ELF-1 (cell line): ENCODE results near the gene COP1.
A peak's percentile ranks its signal among the peaks of the same experiment; 100 is the strongest.

Experiments used
- DNase-seq: peaks from one replicate; pipeline ENCODE4 v3.0.0-alpha.2; 2016; ENCODE audit warnings: low read depth, low spot score

Gene COP1

DNA sequence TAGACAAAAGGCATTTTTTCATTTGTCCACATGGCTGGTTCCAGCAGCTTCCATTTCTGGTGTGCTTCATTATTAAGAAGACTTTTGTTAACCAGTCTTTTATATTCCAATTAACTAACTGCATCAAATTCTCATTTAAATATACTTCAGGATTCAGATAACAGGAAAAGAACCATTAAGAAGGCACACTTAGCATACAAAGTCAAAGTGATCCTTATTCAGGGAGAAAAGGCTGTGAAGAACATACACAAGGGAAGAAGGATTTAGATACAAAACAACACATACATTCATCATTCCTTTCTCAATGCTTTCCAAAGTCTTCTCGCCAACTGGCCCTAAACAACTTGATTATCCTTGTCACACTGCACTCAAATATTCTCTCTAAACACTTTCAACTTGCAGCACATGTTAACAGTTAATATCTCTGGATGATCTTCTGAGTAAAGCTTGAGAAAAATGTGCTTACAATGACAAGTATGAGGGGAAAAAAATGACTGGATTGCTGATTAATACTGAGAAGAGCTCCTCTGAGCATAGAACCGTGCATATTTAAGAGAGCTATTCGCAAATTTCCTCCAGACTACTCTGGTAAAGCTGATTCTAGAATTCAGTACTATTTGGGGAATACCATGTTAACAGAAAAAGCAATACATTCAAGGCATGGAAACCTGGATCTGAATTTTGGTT is 238.5 kb downstream of the COP1 start:
- no peak for DNase-seq

DNA sequence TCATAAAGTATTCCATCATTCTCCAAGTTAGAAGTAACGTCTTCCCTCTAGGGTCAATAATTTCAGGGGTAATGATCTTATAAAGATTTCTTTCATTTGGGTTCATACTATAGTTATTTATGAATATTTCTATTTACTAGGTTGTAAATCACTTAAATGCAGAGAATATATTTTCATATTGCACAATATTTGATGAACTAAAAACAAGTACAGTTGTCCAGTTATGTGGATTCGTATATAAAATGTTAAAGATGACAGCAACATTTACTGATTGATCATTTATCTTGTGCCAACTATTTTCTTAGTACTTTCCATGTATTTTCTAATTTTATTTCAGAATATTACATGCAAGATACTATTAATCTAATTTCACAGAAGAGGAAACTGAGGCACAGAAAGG is 243.3 kb downstream of the COP1 start:
- no peak for DNase-seq

DNA sequence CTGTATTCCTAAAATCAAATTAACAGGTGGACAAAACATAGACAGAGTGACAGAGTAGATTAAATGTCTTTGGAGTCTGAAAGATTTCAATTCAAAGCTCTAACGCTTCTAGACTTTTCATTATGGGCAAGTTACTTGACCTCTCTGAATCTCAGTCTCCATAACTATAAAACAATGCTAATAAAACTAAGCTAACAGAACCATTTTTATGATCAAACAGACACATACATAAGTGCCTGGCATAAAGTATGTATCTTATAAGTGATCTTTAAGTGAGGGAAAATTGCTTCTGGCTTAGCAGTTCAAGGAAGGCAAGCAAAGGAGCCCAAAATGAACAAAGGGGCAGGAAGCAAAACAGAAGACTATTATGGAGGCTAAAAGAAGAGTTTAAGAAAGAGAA is 246.9 kb downstream of the COP1 start:
- no peak for DNase-seq

DNA sequence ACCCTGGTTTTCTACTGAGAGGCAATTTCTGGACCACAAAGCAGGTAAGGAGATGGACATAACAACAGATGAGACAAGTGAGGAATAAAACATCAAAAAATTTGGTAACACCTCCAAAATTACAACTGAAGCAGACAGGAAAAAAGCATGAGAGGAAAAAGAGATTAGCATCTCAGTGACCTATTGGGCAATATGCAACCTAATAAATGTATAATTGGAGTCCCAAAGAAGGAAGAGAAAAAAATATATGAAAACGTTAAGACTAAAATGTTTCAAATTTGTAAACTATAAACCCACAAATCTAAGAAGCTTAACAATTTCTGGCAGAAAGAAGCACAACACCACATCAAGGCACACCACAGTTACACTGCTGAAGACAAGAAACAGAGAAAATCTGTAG is 255.5 kb downstream of the COP1 start:
- DNase-seq = no peak

DNA sequence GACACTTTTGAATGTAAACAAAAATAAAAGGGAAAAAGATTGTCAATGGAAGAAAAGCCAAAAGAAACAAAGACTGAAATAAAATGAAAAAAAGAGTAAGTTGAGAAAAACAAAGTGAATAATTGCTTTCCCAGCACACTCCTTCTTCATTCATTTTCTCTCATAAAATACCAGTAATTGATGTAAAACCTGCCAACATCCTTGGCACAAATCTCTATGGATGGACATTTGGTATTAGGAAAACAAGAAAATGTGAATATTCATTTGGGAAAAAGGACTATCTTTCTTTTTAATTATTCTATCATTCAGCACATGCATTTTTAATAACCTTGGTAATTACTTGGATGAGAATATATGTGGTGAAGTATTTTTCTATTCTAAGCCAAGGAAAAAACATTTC is 259.3 kb downstream of the COP1 start:
- no peak for DNase-seq

DNA sequence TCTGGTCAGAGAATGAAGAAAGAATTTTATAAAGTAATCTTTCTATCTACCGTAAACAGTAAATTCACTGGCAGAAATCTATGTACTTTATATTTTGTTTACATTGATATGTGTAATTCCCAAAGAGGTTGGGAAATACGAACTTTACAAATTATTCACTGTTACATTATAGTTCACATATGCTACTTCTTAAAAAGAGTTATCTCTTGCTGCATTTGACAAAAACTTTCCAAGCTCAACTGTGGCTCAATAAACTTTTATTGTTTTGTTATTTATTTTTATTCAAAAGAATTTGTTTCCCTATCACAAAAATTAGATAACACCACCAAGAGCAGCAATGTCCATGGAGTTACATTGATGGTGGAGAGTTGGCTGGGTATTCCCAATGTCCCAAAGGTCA is 262.5 kb downstream of the COP1 start:
- no peak for DNase-seq

DNA sequence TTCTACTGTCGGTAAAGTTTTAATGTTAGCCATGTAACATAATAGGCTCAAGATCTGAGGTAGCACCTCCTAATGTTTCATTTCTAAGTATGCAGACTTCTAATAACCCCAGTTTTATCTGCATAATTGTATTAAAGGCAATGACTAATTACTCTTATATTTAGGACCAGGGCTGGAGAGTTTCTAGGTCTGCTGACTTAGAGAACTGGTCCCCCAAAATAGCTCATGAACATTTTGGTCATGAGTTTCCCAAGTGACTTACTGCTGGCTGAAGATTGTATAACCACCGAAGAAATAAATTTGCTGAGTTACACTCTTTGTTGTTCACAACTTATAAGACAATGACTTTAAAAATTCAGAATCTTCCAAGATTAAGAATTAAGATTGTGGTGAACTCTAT is 265.9 kb downstream of the COP1 start:
- DNase-seq = no peak

DNA sequence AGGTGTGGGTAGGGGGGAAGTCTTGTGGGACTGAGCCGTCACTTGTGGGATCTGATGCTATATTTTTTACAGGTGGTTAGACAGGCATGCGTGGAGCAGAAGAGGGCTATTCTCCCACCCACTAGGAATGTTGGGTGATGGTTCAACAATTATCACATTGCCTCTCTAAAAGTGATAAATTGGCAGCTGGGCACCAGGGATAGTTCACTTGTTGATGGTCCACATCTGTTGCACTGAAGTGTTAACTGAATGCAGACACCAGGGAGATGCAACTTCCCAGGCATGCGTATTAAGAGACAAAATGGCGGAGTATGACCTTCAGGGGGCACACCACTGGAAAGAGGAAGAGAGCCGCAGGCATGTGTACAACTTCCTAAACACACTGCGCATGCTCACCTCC is 270.4 kb downstream of the COP1 start:
- DNase-seq = no peak

DNA sequence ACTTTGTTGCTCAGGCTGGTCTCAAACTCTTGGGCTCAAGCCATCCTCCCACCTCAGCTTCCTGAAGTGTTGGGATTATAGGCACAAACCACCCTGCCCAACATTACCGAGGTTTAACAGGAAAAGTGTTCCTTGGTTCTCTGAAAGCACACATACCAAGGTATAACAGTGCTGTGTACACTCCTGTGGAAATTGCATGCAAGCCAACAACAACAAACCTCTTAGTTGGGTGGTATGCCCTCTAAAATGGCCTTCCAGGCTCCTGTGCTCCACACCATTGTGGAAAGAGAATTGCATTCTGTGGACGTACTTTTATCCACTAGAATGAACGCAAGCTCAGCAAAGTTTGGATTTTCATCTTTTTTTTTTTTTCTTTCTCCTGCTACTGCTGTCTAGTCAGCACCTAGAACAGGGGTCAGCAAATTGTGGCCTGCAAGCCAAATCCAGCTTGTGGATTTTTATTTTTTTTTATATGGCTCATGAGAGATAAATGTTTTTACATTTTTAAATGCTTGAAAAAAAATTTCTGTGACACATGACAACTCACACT is 271.4 kb downstream of the COP1 start:
- DNase-seq = no peak

DNA sequence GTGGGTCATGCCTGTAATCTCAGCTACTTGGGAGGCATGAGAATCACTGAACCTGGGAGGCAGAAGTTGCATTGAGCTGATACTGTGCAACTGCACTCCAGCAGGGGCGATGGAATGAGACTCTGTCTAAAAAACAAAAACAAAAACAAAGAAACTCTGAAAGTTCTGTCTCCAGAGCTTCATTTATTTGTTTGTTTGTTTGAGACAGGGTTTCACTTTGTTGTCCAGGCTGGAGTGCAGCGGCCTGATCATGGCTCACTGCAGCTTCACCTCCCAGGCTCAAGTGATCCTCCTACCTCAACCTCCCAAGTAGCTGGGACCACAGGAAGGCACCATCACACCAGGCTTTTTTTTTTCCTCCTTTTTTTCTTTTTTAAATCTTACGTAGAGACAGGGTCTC is 271.9 kb downstream of the COP1 start:
- DNase-seq = no peak

DNA sequence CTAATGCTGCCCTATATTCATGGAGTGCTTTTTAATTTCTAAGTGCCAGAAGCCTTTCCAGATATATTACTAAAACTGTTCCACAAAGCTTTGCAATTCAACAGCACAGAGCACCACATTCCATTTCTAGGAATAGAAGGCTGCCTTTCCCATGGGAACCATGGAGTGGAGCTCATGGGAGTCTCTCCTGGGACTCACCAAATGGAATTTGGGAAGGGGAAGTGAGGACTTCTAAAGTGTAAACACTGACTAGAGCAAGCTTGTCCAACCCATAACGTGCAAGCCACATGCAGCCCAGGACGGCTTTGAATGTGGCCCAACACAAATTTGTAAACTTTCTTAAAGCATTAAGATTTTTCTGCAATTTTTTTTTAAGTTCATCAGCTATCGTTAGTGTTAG is 273.3 kb downstream of the COP1 start:
- DNase-seq = peak; percentile 63

DNA sequence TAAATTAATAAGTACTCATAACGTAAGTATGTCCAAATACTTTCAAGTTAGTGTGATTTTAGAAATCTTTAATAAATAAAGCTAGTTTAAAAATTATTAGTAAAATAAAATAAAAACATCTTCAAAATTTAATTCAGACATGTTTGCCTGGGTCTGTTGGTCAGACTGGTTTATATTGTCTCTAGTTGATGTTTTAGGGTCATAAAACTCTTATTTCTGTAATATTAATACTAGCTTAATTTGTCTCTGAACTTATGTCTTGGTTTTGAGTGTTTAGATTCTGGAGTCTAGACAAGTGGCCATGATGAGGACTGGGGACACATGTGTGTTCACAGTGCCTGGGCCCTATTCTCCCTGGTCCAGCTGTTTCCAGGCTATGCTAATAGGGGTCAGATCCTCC is 279.1 kb downstream of the COP1 start:
- DNase-seq = no peak

DNA sequence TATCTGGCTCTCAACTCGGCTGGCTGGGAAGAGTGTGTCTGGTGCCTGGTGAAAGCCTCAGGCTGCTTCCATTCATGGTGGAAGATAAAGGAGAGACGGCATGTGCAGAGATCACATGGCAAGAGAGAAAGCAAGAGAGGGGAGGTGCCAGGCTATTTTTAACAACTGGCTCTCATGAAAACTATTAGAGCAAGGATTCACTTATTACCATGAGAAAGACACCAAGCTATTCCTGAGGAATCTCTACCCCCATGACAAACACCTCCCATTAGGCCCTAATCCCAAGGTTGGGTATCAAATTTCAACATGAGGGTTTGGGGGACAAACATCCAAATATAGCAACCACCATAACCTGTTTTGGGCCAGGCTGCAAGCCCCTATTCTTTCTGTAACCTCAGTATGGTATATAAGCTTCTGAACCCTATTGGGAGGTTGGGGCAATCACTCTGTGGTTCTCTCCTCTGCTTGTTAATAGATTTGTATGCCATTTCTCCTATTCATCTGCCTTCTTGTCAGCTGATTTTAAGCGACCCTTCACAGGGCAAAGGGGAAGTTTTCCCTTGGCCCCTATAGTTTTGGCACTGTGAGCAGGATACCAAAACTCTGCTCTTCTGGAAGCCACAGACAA is 284.7 kb downstream of the COP1 start:
- DNase-seq = peak; percentile 69

DNA sequence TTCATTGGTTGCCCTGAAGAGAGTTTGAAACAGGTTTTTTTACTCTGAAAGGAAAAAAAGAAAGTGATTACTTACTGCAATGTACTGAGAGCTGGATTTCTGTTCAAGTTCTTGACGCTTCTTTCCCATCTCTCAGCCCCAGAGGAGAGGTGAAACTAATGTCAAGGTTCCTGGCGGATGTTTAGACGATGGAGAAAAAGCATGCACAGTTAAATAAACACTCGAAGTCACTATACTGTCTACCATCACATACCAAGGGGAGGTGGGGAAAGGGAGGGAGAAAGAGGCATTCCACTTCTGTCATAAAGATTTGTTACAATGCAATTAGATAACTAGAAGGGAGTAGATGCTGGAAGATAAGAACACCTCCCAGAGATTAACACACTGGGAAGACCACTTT is 286.7 kb downstream of the COP1 start:
- DNase-seq = no peak

DNA sequence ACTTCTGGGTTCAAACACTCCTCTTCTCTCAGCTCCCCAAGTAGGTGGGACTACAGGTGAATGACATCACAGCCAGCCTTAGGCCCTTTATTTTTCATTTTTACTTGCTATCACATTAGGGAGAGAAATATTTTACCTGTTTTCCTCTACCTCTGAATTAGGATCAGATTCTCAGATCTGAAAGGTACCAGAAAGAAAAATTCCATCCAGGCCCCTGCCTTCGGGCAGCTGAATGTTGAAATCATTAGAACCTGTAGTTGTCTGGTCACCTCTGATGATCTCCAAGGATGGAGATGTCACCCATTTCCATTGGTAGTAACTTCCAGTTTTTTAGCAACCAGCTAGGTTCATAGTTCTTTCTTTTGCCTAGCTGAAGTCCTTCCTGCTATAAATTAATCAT is 288.1 kb downstream of the COP1 start:
- no peak for DNase-seq

DNA sequence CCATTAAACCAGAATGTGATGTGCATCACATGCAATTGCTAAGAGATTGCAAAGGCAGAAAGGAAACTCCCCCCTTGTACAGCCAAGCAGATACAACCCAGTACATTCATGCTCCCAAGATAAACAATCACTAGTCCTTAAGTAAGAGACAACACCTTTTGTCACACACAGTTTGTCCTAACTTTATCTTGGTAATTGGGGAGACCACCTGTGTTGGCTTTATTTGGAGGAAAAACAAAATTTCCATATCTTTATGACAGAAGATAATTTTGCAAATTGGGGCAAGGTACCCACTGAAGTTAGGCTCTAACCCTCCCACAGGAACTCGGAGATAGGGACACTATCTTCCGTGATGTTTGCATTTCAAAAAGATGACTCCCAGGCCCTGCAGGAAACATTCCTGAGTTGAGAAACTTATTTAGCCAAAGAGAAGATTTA is 288.7 kb downstream of the COP1 start:
- DNase-seq = no peak

DNA sequence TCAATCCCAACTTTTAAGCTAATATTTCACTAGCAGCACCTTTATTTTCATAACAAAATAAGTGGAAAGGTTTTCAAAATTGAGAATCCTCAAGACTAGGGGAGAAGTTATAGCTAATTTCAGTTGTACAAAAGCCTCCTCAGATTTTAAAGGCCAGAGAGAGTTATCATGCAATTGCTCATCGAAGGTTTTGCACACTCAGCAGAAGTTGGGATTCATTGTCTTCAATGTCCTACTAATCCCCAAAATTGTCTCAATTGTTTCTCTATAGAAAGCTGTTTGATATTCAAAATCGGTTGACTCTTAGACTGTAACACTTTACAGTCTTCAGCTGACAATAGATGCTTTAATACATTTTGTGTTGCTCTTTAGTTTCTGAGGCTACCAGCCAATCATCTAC is 293.0 kb downstream of the COP1 start:
- DNase-seq = no peak

DNA sequence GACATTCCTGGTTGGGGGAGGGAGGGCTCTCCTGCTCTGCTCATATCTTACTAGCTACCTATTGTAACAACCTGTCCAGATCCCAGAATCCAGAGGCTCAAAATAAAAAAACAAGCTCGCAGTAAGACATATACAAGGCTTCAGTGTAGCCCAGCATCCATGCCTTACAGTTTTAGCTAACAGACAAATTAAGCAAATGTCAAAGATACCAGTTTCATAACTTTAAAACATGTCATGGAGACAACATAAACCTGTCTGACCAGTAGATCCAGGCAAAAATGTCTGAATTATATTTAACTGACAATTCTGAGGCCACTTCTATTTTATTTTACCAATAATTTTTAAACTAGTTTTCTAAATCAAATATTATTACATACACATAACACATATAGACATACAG is 295.9 kb downstream of the COP1 start:
- no peak for DNase-seq

DNA sequence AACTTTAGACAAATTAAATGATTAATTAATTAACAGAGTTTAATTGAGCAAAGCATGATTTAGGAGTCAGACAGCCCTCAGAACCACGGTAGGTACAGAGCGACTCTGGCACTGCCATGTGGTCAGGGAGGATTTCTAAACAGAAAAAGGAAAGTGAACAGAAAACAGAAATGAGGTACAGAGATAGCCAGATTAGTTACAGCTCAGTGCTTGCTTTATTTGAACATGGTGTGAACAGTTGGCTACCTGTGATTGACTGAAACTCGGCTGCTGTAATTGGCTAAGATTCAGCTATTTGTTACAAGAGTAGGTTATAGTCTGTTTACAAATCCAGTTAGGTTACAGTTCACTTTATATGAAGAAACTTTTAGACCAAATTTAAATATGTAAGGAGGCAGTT is 300.7 kb downstream of the COP1 start:
- no peak for DNase-seq

DNA sequence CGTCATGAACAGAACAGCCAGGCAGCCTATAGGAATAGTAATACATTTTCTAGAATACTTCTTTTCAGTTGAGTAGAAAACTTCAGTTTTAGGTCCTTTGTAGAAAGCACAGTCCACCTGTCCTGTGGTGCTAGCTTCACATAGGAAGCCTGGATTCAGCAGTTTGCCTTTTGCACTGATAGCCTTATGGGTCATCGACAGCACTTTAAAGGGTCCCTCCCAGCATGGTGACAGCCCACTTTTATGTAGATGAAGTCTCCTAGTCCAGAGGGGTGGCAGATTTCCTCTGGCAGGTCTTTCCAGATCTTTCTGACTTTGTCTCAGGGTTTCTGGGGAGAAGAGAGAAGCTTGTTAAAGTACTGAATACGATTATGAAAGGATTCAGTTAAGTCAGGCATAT is 302.3 kb downstream of the COP1 start:
- peak; percentile 32 for DNase-seq

DNA sequence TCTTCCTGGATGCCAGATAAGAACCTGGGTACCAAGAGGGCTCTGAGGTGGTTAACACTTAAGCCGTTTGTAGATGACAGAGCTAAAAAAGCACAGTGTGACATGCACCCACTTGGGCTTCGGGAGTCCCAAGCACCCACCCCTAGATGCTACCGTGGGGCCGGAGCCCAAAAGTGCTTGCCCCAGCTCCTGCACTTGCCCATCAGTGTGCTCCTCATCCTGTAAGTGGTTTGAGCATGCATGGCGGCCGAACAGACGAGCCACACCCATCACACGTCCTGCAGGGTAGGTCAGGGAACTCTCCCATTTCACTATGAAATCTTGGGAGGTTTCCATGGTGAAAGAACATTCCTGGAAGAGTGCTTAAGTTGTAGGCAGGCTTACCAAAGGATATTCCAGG is 304.8 kb downstream of the COP1 start:
- no peak for DNase-seq

DNA sequence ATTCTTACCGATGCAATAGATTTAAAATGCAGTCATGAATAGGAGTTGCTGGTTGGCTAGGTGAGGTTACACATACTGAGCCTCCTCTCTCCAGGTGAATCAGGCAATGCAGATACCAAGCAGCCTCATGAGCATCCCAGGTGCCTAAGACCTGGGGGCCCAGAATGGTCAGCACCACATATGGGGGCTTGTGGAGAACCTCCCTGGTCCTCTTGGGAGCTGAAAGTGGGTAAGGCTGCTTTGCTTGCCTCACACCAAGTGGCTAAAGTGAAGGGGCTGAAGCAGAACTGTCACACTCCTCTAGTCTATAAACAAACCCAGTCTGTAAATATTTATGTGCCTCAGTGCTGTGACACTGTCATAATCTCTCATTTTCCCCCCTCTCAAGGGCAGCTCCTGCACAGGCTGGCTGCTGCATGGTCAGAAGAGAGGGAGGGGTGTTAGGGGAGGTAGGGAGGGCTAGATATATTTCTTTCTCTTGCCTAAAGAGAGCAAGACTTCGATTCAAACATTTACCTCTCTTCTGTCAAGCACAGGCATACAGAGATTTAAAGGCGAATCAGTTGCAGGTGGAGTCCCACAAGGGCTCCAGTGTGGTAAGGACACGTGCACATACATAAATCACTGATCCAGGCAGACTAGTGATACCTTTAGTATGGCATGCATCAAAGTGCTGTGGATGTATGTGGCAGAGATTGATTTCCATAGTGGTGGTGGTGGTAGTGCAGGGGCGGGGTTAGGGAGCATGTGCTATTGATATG is 305.8 kb downstream of the COP1 start:
- no peak for DNase-seq

DNA sequence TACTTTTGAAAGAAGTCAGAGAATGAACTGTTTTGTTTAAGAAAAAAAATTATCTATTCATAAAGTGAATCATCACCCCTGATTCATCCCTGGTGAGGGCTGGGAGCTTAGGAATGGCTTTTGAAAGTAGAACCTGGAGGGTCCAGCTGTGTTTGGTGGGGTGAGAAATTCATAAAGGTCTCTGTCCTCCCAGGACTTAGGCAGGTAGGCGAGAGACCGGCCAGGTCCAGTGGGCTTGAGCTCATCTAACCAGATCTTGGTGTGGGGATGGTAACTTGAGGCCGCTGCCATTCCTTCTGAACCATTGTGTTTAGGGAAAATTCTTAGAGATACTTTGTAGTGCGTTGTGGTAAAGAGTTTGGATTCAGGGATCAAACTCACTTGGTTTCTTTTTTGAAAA is 306.9 kb downstream of the COP1 start:
- no peak for DNase-seq
